ENCODE results near the gene NOXA1. TPM values are rescaled to one million over a fixed set of nuclear protein-coding genes. Genes with fewer than 3 reads are reported as not detected.
A peak's percentile ranks its signal among the peaks of the same experiment; 100 is the strongest.
"Not testable (repeated sequence)": the region's sequence is repeated elsewhere in the genome, so short reads cannot be mapped to it uniquely, and the experiment has no call there.

NOXA1 gene
- total RNA-seq, 1 donor from 2014 or later: 0.30 TPM

DNA sequence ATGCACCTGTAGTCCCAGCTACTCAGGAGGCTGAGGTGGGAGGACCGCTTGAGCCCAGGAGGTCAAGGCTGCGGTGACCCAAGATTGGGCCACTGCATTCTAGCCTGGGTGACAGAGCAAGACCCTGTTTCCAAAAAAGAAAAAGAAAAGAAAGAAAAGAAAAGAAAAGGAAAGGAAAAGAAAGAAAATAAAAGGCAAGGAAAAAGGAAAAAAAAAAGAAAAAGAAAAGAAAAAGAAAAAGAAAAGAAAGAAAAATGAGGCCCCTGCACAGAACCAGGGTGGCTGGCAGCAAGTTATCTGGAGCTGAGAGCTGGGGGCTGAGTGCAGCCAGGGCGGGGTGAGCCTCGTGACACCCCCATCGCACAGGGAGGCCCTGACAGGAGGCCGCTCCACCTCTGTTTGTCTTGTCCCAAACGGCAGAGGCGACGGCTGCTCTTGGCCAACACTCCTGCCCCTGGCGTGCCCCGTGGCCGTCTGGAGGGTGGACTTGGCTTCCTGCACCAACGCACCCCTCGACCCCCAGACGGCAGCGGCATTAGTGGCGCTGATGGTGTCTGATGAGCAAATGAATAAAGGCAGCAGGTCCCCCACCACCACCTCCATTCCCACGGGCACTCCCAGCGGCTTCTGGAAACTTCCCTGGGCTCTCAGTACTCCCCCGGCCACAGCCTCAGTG, 17.0 kb upstream of the NOXA1 start:
- H3K9me3 Mint-ChIP-seq: no peaks in the 10 kb centered on the region
- peaks cover 5% of the 10 kb centered on the region for H3K36me3 Mint-ChIP-seq (ENCODE audit: low read depth)
- intact Hi-C loops (cut with micrococcal nuclease): loop anchor here (2.0 kb wide), 1 partner anchor 111 kb away; no protein-coding TSS in a partner anchor
- peaks cover 4% of the 10 kb centered on the region for H3K27me3 Mint-ChIP-seq
- no peak overlapping the region for H3K27ac Mint-ChIP-seq
- peak overlapping the region; percentile 37 for H3K4me3 Mint-ChIP-seq
- H3K4me1 Mint-ChIP-seq: peaks cover 3% of the 10 kb centered on the region
- DNase-seq: no peak

GRCh38 chr9:137406876-137407589, 16.2 kb upstream of the NOXA1 start:
- peaks cover 5% of the 10 kb centered on the region for H3K36me3 Mint-ChIP-seq (ENCODE audit: low read depth)
- no peaks in the 10 kb centered on the region for H3K9me3 Mint-ChIP-seq
- no peak overlapping the region for H3K27ac Mint-ChIP-seq
- intact Hi-C loops (cut with micrococcal nuclease): loop anchor here (2.0 kb wide), 1 partner anchor 112 kb away; no protein-coding TSS in a partner anchor
- peak; percentile 93 for DNase-seq
- H3K4me1 Mint-ChIP-seq: peaks cover 3% of the 10 kb centered on the region
- H3K27me3 Mint-ChIP-seq: peaks cover 4% of the 10 kb centered on the region
- no peak overlapping the region for H3K4me3 Mint-ChIP-seq

GRCh38 chr9:137407590-137408300, 15.4 kb upstream of the NOXA1 start:
- peaks cover 3% of the 10 kb centered on the region for H3K4me1 Mint-ChIP-seq
- no peak overlapping the region for H3K4me3 Mint-ChIP-seq
- intact Hi-C loops (cut with micrococcal nuclease): loop anchor here (2.0 kb wide), 1 partner anchor 113 kb away; no protein-coding TSS in a partner anchor
- H3K27me3 Mint-ChIP-seq: peaks cover 4% of the 10 kb centered on the region
- no peaks in the 10 kb centered on the region for H3K9me3 Mint-ChIP-seq
- no peaks in the 10 kb centered on the region for H3K36me3 Mint-ChIP-seq (ENCODE audit: low read depth)
- DNase-seq: no peak
- H3K27ac Mint-ChIP-seq: no peak overlapping the region

DNA sequence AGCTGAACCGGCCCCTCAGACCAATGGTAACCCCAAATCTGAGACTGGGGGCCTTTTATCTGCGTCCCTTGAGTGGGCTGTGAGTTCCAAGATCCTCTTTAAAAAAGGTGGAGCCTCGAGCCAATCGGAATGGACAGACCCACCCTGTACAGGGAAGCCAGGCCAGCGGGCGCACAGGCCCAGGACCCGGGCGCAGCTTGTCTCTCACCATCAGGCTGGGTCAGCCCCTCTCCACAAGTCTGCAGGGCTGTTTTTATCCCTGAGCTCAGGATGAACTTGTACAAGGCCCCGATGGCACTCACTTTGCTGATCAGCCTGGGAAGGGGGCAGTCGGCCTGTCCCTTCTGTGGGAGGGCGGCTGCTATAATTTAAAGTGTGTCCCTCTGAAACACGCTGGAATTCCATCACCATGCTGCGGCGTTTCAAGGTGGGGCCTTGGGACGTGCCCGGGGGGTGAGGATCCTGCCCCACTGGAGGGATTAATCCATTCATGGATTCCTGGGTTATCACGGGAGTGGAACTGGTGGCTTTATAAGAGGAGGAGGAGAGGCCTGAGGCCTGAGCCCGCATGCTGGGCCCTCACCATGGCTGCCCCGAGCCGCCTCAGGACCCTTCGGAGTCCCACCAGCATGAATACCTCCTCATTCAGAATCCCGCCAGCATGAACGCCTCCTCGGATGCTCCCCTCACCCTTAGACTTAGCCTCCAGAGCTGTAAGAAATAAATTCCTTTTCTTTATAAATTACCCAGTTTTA, 14.4 kb upstream of the NOXA1 start:
- intact Hi-C loops (cut with micrococcal nuclease): no loop called here
- peaks cover 4% of the 10 kb centered on the region for H3K27me3 Mint-ChIP-seq
- H3K9me3 Mint-ChIP-seq: no peaks in the 10 kb centered on the region
- peaks cover 6% of the 10 kb centered on the region for H3K4me1 Mint-ChIP-seq
- no peaks in the 10 kb centered on the region for H3K36me3 Mint-ChIP-seq (ENCODE audit: low read depth)
- no peak for DNase-seq
- H3K27ac Mint-ChIP-seq: no peak overlapping the region
- H3K4me3 Mint-ChIP-seq: no peak overlapping the region

- no peak overlapping the region for H3K4me3 Mint-ChIP-seq
- H3K4me1 Mint-ChIP-seq: peaks cover 6% of the 10 kb centered on the region
- intact Hi-C loops (cut with micrococcal nuclease): no loop called here
Measured at GRCh38 chr9:137409515-137409914, 13.7 kb upstream of the NOXA1 start.

GRCh38 chr9:137410236-137410890, 12.8 kb upstream of the NOXA1 start:
- H3K4me1 Mint-ChIP-seq; H3K36me3 Mint-ChIP-seq (ENCODE audit: low read depth); intact Hi-C loops (cut with micrococcal nuclease); H3K4me3 Mint-ChIP-seq; H3K27me3 Mint-ChIP-seq; DNase-seq; H3K27ac Mint-ChIP-seq; H3K9me3 Mint-ChIP-seq: not testable (repeated sequence)

More at GRCh38 chr9:137409515-137409914, 13.7 kb upstream of the NOXA1 start:
- DNase-seq: no peak
- peaks cover 4% of the 10 kb centered on the region for H3K27me3 Mint-ChIP-seq
- H3K27ac Mint-ChIP-seq: no peak overlapping the region
- H3K9me3 Mint-ChIP-seq: no peaks in the 10 kb centered on the region
- no peaks in the 10 kb centered on the region for H3K36me3 Mint-ChIP-seq (ENCODE audit: low read depth)

- peaks cover 2% of the 10 kb centered on the region for H3K27me3 Mint-ChIP-seq
- H3K4me3 Mint-ChIP-seq: no peak overlapping the region
- H3K36me3 Mint-ChIP-seq (ENCODE audit: low read depth): no peaks in the 10 kb centered on the region
- DNase-seq: no peak
- H3K9me3 Mint-ChIP-seq: no peaks in the 10 kb centered on the region
- intact Hi-C loops (cut with micrococcal nuclease): no loop called here
- no peak overlapping the region for H3K27ac Mint-ChIP-seq
- peaks cover 8% of the 10 kb centered on the region for H3K4me1 Mint-ChIP-seq
Measured at GRCh38 chr9:137410891-137411249, 12.3 kb upstream of the NOXA1 start.

GRCh38 chr9:137411260-137411644, 11.9 kb upstream of the NOXA1 start:
- intact Hi-C loops (cut with micrococcal nuclease): no loop called here
- Mint-ChIP-seq H3K27ac (no peak overlapping the region), H3K36me3 (ENCODE audit: low read depth) (no peaks in the 10 kb centered on the region), H3K9me3 (no peaks in the 10 kb centered on the region), H3K27me3 (no peaks in the 10 kb centered on the region), H3K4me1 (peaks cover 8% of the 10 kb centered on the region), H3K4me3 (no peak overlapping the region)
- DNase-seq: no peak

DNA sequence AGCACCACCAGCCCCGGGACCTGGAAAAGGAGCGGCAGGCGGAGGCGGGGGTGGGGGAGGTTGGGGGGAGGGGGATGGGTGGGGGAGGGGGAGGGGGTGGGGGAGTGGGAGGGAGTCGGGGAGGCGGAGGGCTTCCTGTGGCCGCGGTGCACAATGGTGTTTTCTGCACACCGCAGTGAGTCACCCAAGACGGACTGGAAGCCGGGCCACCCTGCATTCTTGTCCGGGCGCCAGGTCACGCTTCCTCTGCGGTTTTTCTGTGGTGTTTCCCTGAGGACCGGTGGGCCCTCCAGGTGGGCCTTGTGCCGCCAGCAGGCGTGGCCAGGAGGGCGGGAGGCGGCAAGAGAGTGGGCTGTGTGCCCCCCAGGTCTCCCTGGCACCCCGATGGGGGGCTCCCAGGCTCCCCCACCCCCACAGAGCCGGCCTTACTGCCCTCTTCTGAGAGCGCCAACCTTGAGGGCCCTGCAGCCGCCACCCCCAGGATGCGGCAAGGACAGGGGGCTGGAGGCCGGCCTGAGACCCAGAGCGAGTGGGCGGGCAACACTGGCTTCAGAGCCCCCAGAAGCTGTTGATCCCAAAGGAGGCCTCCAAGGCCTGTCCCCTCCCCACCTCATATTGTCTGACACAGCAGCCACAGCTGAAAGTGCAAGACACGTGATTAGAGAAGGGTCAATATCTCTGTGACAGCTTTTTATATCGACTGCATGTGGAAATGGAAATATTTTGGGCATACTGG, 11.4 kb upstream of the NOXA1 start:
- peak; percentile 74 for DNase-seq
- Mint-ChIP-seq H3K4me1 (peaks cover 8% of the 10 kb centered on the region), H3K27me3 (no peaks in the 10 kb centered on the region), H3K27ac (no peak overlapping the region), H3K36me3 (ENCODE audit: low read depth) (no peaks in the 10 kb centered on the region), H3K9me3 (no peaks in the 10 kb centered on the region), H3K4me3 (no peak overlapping the region)
- intact Hi-C loops (cut with micrococcal nuclease): no loop called here

DNA sequence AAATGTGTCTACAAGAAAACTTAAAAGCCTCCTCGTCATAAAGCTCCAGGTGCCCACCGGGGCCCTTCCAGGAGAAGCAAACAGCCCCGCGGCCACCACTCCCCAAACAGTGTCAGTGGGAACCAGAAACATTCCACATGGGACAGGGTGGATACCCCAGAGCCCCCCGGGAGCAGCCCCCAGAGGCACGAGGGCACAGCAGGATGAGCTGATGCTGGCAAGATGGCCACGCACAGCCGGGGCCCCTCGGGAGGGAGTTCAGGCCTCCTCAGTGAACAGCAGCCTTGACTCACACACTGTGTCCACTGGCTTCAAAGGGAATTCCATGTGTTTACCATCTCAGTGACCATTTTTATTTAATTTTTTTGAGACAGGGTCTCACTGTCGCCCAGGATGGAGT, 10.8 kb upstream of the NOXA1 start:
- H3K4me3 Mint-ChIP-seq: no peak overlapping the region
- H3K4me1 Mint-ChIP-seq: peaks cover 8% of the 10 kb centered on the region
- no peaks in the 10 kb centered on the region for H3K36me3 Mint-ChIP-seq (ENCODE audit: low read depth)
- no peaks in the 10 kb centered on the region for H3K9me3 Mint-ChIP-seq
- no peak overlapping the region for H3K27ac Mint-ChIP-seq
- intact Hi-C loops (cut with micrococcal nuclease): no loop called here
- DNase-seq: no peak
- no peaks in the 10 kb centered on the region for H3K27me3 Mint-ChIP-seq

DNA sequence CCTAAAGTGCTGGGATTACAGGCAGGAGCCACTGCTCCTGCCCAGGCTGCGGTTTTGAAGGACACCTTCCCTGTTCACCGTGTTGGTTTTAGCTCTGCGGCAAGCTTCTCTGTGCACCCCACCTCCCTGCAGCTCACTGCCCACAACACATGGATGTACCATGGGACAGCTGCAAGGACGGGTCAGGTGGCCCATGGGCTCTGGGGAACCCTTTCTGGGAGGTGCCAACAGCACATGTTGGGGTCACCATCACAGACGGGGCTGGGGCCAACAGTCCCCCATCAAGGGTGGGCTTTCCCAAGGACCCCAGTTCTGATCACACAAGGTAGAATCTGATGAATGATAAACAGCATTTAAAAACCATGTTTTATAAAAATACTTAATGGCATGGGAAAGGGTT, 7.7 kb upstream of the NOXA1 start:
- H3K4me1 Mint-ChIP-seq: peaks cover 5% of the 10 kb centered on the region
- intact Hi-C loops (cut with micrococcal nuclease): no loop called here
- H3K36me3 Mint-ChIP-seq (ENCODE audit: low read depth): no peaks in the 10 kb centered on the region
- H3K27me3 Mint-ChIP-seq: no peaks in the 10 kb centered on the region
- no peak for DNase-seq
- no peaks in the 10 kb centered on the region for H3K9me3 Mint-ChIP-seq
- no peak overlapping the region for H3K4me3 Mint-ChIP-seq
- H3K27ac Mint-ChIP-seq: no peak overlapping the region

DNA sequence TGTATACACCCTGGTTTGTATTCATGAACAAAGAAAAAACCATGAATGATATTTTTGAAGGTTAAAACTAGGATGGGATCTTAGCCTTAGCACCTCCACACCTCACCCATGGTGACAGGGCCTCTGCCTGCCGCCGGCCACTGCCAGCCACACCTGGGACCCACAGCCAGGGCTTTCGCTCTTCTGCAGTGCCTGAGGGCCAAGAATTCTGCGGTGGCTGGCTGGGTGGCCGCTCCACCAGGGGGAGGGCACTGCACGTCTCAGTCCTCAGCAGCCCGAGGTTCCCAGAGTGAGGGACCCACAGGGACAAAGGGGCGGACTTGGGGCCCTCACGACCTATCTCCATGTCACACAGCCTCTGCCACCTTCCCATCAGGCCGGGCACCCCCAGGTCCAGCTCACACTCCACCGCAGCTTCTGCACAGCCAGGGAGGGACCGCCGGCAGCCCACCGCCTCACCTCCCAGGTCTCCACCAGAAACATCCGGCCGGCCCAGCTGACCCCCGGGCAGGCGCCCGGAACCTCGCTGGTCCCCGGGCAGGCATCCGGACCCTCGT, 7.1 kb upstream of the NOXA1 start:
- H3K36me3 Mint-ChIP-seq (ENCODE audit: low read depth): no peaks in the 10 kb centered on the region
- no peak overlapping the region for H3K27ac Mint-ChIP-seq
- no peak for DNase-seq
- intact Hi-C loops (cut with micrococcal nuclease): no loop called here
- H3K9me3 Mint-ChIP-seq: no peaks in the 10 kb centered on the region
- peaks cover 5% of the 10 kb centered on the region for H3K4me1 Mint-ChIP-seq
- H3K4me3 Mint-ChIP-seq: no peak overlapping the region
- no peaks in the 10 kb centered on the region for H3K27me3 Mint-ChIP-seq

Data from activated CD4-positive, alpha-beta T cell treated with anti-CD3 and anti-CD28 coated beads, Interleukin-2, amount 10 ng/mL, durations not matched to agents 24 days and 14 days (primary cell).